GM20000 (cell line): ENCODE measurements around the gene CHPT1.
"Not testable (repeated sequence)": the region's sequence is repeated elsewhere in the genome, so short reads cannot be mapped to it uniquely, and the experiment has no call there.

ENCODE experiments used
- DNase-seq: peaks from one replicate; pipeline ENCODE4 v3.0.0; 2012; ENCODE audit warnings: low spot score
- TF ChIP-seq, protein P1 (sequence below): IDR thresholded peaks from 2 replicates; pipeline ENCODE4 v1.5.1; 2012; ENCODE audit warnings: mild to moderate bottlenecking, control low read depth; ENCODE audit errors: extremely low read depth, missing control alignments

Gene CHPT1

DNA sequence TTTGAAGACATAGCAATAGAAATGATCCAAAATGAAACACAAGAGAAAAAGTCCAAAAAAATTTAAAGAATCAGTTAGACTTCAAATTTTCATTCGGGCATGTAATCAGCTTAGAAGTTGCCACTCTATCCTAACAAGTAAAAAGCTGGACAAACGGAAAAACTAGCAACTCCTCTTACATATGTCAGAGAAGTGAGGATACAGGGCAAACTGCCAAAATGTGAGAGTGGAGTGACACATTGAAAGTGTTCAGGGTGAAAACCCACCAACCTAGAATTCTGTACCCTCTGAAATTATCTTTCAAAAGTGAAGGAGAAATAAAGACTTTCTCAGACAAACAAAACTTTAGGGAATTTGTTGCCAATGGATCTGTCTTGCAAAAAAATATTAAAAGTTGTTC is 42.0 kb upstream of the CHPT1 start:
- TF ChIP-seq, protein P1, sequence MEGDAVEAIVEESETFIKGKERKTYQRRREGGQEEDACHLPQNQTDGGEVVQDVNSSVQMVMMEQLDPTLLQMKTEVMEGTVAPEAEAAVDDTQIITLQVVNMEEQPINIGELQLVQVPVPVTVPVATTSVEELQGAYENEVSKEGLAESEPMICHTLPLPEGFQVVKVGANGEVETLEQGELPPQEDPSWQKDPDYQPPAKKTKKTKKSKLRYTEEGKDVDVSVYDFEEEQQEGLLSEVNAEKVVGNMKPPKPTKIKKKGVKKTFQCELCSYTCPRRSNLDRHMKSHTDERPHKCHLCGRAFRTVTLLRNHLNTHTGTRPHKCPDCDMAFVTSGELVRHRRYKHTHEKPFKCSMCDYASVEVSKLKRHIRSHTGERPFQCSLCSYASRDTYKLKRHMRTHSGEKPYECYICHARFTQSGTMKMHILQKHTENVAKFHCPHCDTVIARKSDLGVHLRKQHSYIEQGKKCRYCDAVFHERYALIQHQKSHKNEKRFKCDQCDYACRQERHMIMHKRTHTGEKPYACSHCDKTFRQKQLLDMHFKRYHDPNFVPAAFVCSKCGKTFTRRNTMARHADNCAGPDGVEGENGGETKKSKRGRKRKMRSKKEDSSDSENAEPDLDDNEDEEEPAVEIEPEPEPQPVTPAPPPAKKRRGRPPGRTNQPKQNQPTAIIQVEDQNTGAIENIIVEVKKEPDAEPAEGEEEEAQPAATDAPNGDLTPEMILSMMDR: no peak
- DNase-seq: no peak

DNA sequence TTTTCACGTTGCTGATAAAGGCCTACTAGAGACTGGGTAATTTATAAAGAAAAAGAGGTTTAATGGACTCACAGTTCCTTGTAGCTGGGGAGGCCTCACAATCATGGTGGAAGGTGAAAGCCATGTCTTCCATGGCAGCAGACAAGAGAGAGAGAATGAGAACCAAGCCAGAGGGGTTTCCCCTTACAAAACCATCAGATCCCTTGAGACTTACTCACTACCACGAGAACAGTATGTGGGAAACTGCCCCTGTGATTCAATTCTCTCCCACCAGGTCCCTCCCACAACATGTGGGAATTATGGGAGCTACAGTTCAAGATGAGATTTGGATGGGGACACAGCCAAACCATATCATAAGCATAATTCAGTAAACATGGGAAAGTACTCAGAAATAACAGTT is 36.8 kb upstream of the CHPT1 start:
- DNase-seq: not testable (repeated sequence)

DNA sequence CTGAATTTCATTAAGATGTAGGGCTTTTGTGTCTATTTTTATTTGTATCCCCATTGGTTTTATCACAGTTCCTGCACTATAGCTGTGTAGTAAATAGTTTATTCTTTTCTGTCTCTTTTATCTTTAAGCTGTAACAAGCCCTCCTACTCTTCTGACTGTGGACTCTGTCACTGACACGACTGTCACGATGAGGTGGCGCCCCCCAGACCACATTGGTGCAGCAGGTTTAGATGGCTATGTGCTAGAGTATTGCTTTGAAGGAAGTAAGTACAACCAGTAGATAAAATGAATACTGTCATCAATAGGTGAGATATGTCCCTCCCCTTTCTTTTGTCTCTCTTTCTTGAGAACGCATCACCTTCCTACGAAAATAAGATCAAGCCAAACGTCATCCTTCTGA is 34.1 kb upstream of the CHPT1 start:
- DNase-seq: no peak
- TF ChIP-seq, protein P1: no peak

DNA sequence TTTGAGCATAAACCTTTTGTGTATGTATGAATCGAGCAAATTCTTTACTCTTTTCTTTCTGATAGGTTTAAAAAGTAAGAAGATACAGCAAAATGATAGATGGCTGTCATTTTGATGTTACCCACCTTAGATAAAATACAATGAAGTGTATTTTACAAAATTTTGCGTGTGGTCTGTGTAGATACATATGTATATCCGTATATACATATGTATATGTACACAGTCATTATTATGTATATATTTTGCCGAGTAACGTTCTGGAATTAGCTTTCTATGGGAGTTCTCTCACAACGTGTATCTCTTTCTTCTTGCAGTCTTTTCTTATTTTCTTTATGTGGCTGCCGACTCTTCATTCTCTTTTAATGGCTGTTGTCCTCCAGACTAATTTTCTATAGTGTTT is 32.4 kb upstream of the CHPT1 start:
- TF ChIP-seq, protein P1: no peak
- DNase-seq: no peak

DNA sequence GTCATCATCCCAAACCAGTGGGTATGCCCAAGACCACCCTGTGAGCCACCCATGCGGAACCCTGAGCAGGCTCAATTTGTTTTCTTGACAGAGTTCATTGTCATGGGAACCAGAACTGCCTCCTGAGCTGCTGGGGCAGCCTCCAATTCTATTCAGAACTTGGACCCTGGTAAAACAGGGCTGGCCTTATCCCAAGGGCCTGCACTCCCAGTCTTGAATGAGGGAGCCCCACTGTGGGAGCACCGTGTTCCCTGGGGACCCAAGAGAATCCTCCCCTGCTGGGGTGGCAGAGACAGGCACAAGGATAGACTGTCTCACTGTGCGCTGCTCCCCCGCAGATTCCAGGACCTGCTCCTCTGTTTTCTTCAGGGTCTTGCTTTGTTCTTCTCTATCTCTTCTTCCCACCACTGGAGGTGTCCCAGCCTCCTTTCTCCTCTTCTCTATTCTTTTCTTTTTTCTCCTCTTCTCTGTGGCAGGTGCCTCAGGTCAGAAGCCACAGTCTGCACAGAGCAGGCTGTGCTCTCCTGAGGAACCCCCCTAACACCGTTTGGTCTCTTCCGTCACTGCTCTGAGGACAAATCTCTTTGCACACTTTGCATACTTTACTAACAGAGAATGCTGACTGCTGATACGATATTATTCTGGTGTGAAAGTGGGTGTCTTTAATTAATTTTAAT is 31.2 kb upstream of the CHPT1 start:
- DNase-seq: no peak
- TF ChIP-seq, protein P1: no peak

DNA sequence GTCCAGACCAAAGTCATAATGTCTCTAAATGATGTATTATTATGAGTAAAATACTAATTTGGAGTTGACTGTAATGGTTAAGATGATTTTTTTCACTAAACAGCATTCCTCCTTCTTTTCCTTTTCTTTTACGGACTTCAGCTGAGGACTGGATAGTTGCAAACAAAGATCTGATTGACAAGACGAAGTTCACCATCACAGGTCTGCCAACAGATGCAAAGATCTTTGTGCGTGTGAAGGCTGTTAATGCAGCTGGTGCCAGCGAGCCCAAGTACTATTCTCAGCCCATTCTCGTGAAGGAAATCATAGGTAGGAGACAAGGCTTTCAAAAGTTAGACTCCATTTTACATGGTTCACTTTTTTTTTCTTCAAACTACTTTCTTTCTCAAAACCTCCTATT is 29.8 kb upstream of the CHPT1 start:
- DNase-seq: no peak
- TF ChIP-seq, protein P1: no peak

DNA sequence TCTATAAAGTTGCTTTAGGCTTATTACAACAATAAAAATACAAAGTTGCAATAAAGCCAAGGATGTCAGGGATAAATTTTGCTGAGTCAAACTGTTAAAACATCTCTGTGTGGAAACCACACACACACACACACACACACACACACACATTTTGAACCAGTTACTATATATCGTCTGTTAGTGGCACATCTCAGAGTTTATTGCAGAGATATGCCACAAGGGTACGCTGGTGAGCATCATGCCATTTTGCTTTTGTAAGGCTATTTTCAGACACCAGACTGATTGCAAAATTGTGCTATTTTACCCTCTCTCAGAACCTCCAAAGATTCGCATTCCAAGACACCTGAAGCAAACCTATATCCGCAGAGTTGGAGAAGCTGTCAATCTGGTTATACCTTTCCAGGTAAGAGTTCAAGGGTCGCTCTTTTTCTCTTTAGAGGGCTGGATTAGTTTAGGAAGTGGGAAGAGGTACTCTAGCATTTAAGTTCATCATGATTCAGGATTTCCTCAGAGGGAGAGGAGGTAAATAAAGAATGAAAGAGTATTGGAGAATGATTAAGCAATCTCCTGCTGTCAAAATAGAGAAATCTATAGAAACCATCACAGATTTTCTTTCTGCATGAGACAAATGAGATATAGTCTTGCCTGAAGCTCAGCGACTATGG is 27.3 kb upstream of the CHPT1 start:
- peak; percentile 29 for DNase-seq
- TF ChIP-seq, protein P1: peak; percentile 40

DNA sequence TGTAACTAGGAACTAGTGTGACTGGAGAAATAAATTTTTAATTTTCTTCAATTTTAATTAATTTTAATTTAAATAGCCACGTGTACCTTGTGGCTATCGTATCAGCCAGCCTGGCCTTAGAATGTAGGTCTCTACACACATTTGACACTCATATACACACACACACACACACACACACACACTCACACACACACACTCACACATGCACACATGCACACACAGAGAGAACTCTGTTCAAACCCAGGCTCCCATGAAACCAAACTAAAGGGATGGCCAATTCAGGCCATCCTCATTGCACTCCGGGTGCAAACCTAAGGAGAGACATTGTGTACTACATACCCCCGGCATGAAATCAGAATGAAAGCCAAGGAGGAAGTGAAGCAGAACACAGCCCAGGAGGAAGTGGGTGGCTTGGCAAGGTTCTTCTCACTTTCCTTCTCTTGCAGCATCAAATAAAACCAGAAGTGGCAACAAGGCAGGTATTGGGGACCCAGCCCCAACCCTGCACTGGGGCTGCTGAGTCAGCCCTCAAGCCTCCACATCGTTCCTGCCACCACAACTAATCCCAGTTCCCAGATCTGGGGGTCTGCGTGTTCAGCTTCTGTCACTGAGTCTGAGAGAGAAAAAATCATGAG is 26.2 kb upstream of the CHPT1 start:
- TF ChIP-seq, protein P1: no peak
- peak; percentile 13 for DNase-seq
